Ishikawa (cell line): ENCODE measurements around the gene SERPINE3.

Experiments
- CEBPB ChIP-seq: IDR thresholded peaks from 2 replicates; pipeline ENCODE4 v1.6.1; 2012
- CREB1 ChIP-seq: IDR thresholded peaks from 2 replicates; pipeline ENCODE4 v1.6.1; 2012; ENCODE audit warnings: low read depth
- EGR1 ChIP-seq: IDR thresholded peaks from 2 replicates; pipeline ENCODE4 v1.6.1; 2012
- EP300 ChIP-seq: IDR thresholded peaks from 2 replicates; pipeline ENCODE4 v1.6.1; 2012; ENCODE audit warnings: borderline replicate concordance
- FOXM1 ChIP-seq: IDR thresholded peaks from 2 replicates; pipeline ENCODE4 v1.6.1; 2012; ENCODE audit warnings: low read depth, borderline replicate concordance
- MAX ChIP-seq: IDR thresholded peaks from 2 replicates; pipeline ENCODE4 v1.6.1; 2012
- NFIC ChIP-seq: IDR thresholded peaks from 2 replicates; pipeline ENCODE4 v1.6.1; 2012
- RAD21 ChIP-seq: IDR thresholded peaks from 2 replicates; pipeline ENCODE4 v1.6.1; 2012; ENCODE audit warnings: low read depth
- REST ChIP-seq: IDR thresholded peaks from 2 replicates; pipeline ENCODE4 v1.6.1; 2012; ENCODE audit warnings: low read depth, mild to moderate bottlenecking
- TAF1 ChIP-seq: IDR thresholded peaks from 2 replicates; pipeline ENCODE4 v1.6.1; 2012; ENCODE audit warnings: low read depth, mild to moderate bottlenecking
- TCF12 ChIP-seq: IDR thresholded peaks from 2 replicates; pipeline ENCODE4 v1.6.1; 2012; ENCODE audit warnings: low read depth
- TEAD4 ChIP-seq: IDR thresholded peaks from 2 replicates; pipeline ENCODE4 v1.6.1; 2012
- USF1 ChIP-seq: IDR thresholded peaks from 2 replicates; pipeline ENCODE4 v1.6.1; 2012
- YY1 ChIP-seq: IDR thresholded peaks from 2 replicates; pipeline ENCODE4 v1.6.1; 2012; ENCODE audit warnings: low read depth
- ZBTB7A ChIP-seq: IDR thresholded peaks from 2 replicates; pipeline ENCODE4 v1.6.1; 2012; ENCODE audit warnings: low read depth

Gene SERPINE3

GRCh38 chr13:51349016-51349415, 9.5 kb downstream of the SERPINE3 start:
- TF ChIP-seq RAD21 (no peak), TAF1 (no peak), EP300 (no peak), EGR1 (no peak), MAX (no peak), NFIC (no peak), REST (no peak), USF1 (no peak), YY1 (no peak), FOXM1 (no peak), TCF12 (no peak), CEBPB (no peak), CREB1 (no peak), ZBTB7A (no peak), TEAD4 (no peak)

- TF ChIP-seq EGR1 = no peak
Measured at GRCh38 chr13:51355217-51355616, 15.7 kb downstream of the SERPINE3 start.

- no peak for TF ChIP-seq REST
- TF ChIP-seq TCF12 = no peak
- no peak for TF ChIP-seq YY1
- no peak for TF ChIP-seq EGR1
- TF ChIP-seq MAX = no peak
- TF ChIP-seq TEAD4 = no peak
- TF ChIP-seq TAF1 = no peak
- no peak for TF ChIP-seq USF1
- TF ChIP-seq CREB1 = no peak
- no peak for TF ChIP-seq ZBTB7A
Measured at GRCh38 chr13:51357928-51358595, 18.6 kb downstream of the SERPINE3 start.

- no peak for TF ChIP-seq ZBTB7A
- no peak for TF ChIP-seq NFIC
- TF ChIP-seq TEAD4 = no peak
- TF ChIP-seq YY1 = no peak
- TF ChIP-seq CREB1 = no peak
- TF ChIP-seq RAD21 = no peak
- no peak for TF ChIP-seq TAF1
- no peak for TF ChIP-seq USF1
Measured at GRCh38 chr13:51359352-51359751, 19.9 kb downstream of the SERPINE3 start.

- no peak for TF ChIP-seq TCF12
- TF ChIP-seq NFIC = no peak
- no peak for TF ChIP-seq REST
- TF ChIP-seq MAX = no peak
- no peak for TF ChIP-seq FOXM1
- no peak for TF ChIP-seq CEBPB
- TF ChIP-seq EGR1 = no peak
- no peak for TF ChIP-seq TEAD4
Measured at GRCh38 chr13:51360489-51360888, 21.0 kb downstream of the SERPINE3 start.
